Measurements from ENCODE around the gene TOX3.

GRCh38 chr16:52563767-52564611 is 17.0 kb upstream of the TOX3 start:
- TF ChIP-seq POLR2A (IDR thresholded peaks at IDR 0.05; ENCODE audit: low read depth), result no peak
- TF ChIP-seq EP300 (IDR thresholded peaks at IDR 0.05), result no peak
